Testis (tissue), 3 donors: ENCODE results near the gene POLR3F. TPM values are rescaled to one million over a fixed set of nuclear protein-coding genes. Genes with fewer than 3 reads are reported as not detected.
"Not testable (repeated sequence)": the region's sequence is repeated elsewhere in the genome, so short reads cannot be mapped to it uniquely, and the experiment has no call there.

ENCODE experiments used
- DNase-seq: peaks from one replicate; pipeline ENCODE4 v3.0.0-alpha.2; 2019
- H3K27ac ChIP-seq, 2 donors: fragments of 200-600 bp; sonication (generic); one replicate each; pipeline ENCODE4 v1.5.1; 2019
- H3K27me3 ChIP-seq: fragments of 200-600 bp; sonication (generic); one replicate; pipeline ENCODE4 v1.5.1; 2019
- H3K36me3 ChIP-seq: fragments of 200-600 bp; sonication (generic); one replicate; pipeline ENCODE4 v1.5.1; 2017; ENCODE audit warnings: low read depth; ENCODE audit errors: missing control alignments
- H3K4me1 ChIP-seq: fragments of 200-600 bp; sonication (generic); one replicate; pipeline ENCODE4 v1.5.1; 2019
- H3K4me3 ChIP-seq, 2 donors: fragments of 200-600 bp; sonication (generic); one replicate each; pipeline ENCODE4 v1.5.1; 2017 to 2019
- H3K9me3 ChIP-seq: fragments of 200-600 bp; sonication (generic); one replicate; pipeline ENCODE4 v1.5.1; 2017
- CTCF ChIP-seq, 3 experiments: fragments of 450-650 bp in 2 of 3; fragments of 200-600 bp in 1 of 3; sonication (generic) in 1 of 3; IDR thresholded peaks; one replicate each; pipeline ENCODE4 v1.5.1; 2016 to 2019; ENCODE audit warnings: antibody characterized with exemption in 3 of 3, mild to moderate bottlenecking in 2 of 3, moderate library complexity in 1 of 3
- POLR2A ChIP-seq: fragments of 450-650 bp; IDR thresholded peaks from one replicate; pipeline ENCODE4 v1.6.1; 2017; ENCODE audit warnings: antibody characterized with exemption, mild to moderate bottlenecking, moderate library complexity
- whole genome bisulfite sequencing, 2 donors: methylation state at CpG; one replicate each; pipeline ENCODE4 v1.1.5; 2018; 5-methylcytosine and 5-hydroxymethylcytosine counted together
- intact Hi-C: fragments of 100-400 bp; cut with DNase I; formaldehyde crosslinking; loops from one replicate; pipeline ENCODE4 v1.15.1; 2023; ENCODE audit warnings: low total_unique reads
- polyA plus RNA-seq: library from polyadenylated mRNA; stranded (reverse); fragments of 350-450 nt; fragmentation: Illumina TruSeq; extraction: RNeasy Lipid Tissue Mini Kit (QIAGEN cat#74804); gene quantifications from one replicate; pipeline ENCODE4 v1.2.3, GENCODE V29; 2014; ENCODE audit warnings: low read depth, low replicate concordance; ENCODE audit not compliant: insufficient read depth
- total RNA-seq, 2 donors: library from RNA; depleted of rRNA; stranded (reverse); fragments of >200 nt; gene quantifications; one replicate each; pipeline ENCODE4 v1.2.3, GENCODE V29; 2016

POLR3F gene
- total and polyA plus RNA-seq, 3 donors from 2014 or later: 14.8 to 17.5 (median 15.2) TPM

DNA sequence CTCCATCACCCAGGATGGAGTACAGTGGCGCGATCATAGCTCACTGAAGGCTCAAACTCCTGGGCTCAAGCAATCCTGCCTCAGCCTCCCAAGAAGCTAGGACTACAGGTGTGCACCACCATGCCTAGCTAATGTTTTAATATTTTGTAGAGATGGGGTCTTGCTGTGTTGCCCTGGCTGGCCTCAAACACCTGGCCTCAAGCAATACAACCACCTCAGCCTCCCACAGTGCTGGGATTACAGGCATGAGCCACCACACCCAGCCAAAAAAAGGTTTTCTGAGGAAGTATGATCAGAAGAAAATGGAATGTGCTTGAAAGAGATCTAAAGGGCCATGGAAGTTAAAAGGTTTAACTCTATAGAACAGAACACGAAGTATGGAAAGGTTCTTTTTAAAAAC lies 21.1 kb downstream of the POLR3F start:
- TF ChIP-seq POLR2A (no peak), CTCF (IDR thresholded peaks at IDR 0.05) (no peak)
- Histone ChIP-seq H3K36me3 (no peaks in the 10 kb centered on the region), H3K9me3 (no peaks in the 10 kb centered on the region), H3K4me1 (no peaks in the 10 kb centered on the region), H3K4me3 (no peak overlapping the region), H3K27ac (no peak overlapping the region), H3K27me3 (no peaks in the 10 kb centered on the region)
- intact Hi-C loops: no loop called here
- no peak for DNase-seq
- 97 to 99% methylated on average over 3 of the region's 3 CpGs for WGBS, 2 donors

- Histone ChIP-seq H3K36me3 (no peaks in the 10 kb centered on the region), H3K4me1 (peaks cover 8% of the 10 kb centered on the region), H3K27ac (no peak overlapping the region), H3K27me3 (no peaks in the 10 kb centered on the region), H3K9me3 (no peaks in the 10 kb centered on the region), H3K4me3 (peak overlapping the region in 1 of 2 donors; percentile 82)
- TF ChIP-seq CTCF (IDR thresholded peaks at IDR 0.05) (no peak), POLR2A (no peak)
- DNase-seq: no peak
- intact Hi-C loops: no loop called here
- 7 to 8% methylated on average over 7 of the region's 7 CpGs for WGBS, 2 donors
These were observed 28.9 kb downstream of the POLR3F start for GRCh38 chr20:18496042-18496441.

DNA sequence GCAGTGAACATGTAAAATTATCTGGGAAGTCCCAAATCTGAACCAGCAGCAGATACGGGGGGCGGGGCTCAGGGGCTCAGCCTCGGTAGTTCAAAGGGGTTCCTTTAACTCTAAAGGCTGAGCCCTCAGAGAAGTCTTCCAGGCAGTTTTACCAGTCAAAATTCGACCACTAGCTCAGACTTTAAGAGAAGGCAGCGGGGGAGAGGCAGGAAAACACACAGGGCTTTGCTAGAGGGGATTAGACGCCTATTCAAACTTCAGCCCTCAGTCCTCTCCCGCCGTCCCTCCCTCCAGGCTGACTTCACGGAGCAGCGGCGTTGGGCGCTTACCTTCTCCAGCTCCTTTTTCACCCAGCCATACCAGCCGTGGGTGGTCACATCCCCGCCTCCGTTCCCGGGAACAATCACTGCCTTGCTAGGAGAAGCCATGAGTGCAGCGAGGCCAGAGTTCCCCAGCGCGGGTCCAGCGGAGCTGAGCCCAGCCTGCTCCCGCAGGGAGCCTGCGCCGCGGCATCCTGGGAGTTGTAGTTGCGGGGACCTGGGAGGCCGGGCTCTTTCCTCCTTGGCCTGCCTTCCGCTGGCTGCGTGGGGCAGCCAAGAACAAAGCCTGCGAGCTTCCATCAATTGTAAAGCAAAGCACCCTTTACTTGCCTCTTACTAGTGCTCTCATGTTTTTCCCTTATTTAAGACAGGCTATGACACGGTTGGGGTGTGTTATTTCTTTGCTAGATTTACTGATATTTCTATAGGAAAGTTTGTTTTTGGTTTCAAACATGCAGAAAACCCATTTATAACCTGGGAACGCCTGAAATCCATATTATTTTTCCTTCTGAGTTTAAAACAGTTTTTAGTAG lies 29.8 kb downstream of the POLR3F start, which contains the start of gene RBBP9:
TSS of gene RBBP9 (minus strand) at position 486 of the 853 bp plus-strand sequence. CDS start at position 428, 58 bp downstream.
- Histone ChIP-seq H3K27me3 (no peaks in the 10 kb centered on the region), H3K4me3 (peak within 1 kb of the TSS; percentile 43 to 82), H3K4me1 (peaks cover 8% of the 10 kb centered on the region), H3K36me3 (no peaks in the 10 kb centered on the region), H3K27ac (peak within 1 kb of the TSS; percentile 3 to 53), H3K9me3 (no peaks in the 10 kb centered on the region)
- no peak for TF ChIP-seq POLR2A
- TF ChIP-seq CTCF (IDR thresholded peaks at IDR 0.05): no peak
- 3% methylated on average over 17 to 31 of the region's 31 CpGs for WGBS, 2 donors
- peak; percentile 90 for DNase-seq
- intact Hi-C loops: no loop called here

DNA sequence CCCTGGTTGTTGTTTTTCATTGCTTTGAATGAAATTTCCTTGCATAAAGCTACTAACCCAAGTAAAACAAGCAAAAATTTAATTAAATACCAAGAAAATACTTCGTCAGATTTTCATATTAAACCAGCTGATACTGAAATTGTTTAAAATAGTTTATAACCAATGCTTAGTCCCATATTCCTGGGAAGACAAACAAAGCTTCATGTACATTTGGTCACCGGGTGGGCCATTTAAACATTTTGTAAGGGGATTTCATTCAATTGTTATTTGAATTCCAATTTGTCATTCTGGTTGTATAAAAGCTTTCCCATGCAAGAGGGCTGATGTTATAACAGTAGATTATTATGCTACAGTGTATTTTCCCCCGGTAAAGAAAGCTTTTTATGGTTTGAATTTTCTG lies 30.4 kb downstream of the POLR3F start:
- no peak for DNase-seq
- H3K27ac ChIP-seq: peak overlapping the region in 1 of 2 donors; percentile 53
- no peaks in the 10 kb centered on the region for H3K36me3 ChIP-seq
- H3K27me3 ChIP-seq: no peaks in the 10 kb centered on the region
- H3K4me1 ChIP-seq: peaks cover 8% of the 10 kb centered on the region
- WGBS, 2 donors: 77 to 81% methylated on average over 3 of the region's 3 CpGs
- H3K9me3 ChIP-seq: no peaks in the 10 kb centered on the region
- H3K4me3 ChIP-seq: peak overlapping the region in 1 of 2 donors; percentile 82
- intact Hi-C loops: no loop called here
- TF ChIP-seq POLR2A (no peak), CTCF (IDR thresholded peaks at IDR 0.05) (no peak)

DNA sequence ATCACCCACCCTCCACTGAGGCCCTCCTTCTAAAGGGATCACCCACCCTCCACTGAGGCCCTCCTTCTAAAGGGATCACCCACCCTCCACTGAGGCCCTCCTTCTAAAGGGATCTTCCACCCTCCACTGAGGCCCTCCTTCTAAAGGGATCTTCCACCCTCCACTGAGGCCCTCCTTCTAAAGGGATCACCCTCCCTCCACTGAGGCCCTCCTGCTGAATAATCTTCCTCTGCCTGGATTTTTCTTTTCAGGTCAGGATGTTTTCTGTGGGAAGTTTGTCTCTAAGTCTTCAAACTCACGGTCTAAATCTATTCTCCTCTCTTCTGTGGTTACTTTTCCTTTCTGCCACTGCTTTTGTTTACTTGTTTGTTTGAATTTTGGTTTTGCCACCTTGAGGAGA lies 34.5 kb downstream of the POLR3F start:
- DNase-seq, H3K27ac ChIP-seq, H3K4me3 ChIP-seq, H3K4me1 ChIP-seq, intact Hi-C loops, H3K27me3 ChIP-seq, H3K9me3 ChIP-seq, H3K36me3 ChIP-seq: not testable (repeated sequence)
- WGBS, 2 donors: 88 to 89% methylated on average over 1 of the region's 1 CpG
